HG03196 (cell line): Measurements from ENCODE around the gene HNRNPD.
"Not testable (repeated sequence)": the region's sequence is repeated elsewhere in the genome, so short reads cannot be mapped to it uniquely, and the experiment has no call there.

Experiments
- ATAC-seq: cut with Tn5 transposase; IDR thresholded peaks from one replicate; pipeline ENCODE4 v1.9.1; 2021; ENCODE audit not compliant: unreplicated experiment

The HNRNPD gene

GRCh38 chr4:82373486-82373815 lies 340 bp downstream of the HNRNPD start:
- ATAC-seq: peak; percentile 15

DNA sequence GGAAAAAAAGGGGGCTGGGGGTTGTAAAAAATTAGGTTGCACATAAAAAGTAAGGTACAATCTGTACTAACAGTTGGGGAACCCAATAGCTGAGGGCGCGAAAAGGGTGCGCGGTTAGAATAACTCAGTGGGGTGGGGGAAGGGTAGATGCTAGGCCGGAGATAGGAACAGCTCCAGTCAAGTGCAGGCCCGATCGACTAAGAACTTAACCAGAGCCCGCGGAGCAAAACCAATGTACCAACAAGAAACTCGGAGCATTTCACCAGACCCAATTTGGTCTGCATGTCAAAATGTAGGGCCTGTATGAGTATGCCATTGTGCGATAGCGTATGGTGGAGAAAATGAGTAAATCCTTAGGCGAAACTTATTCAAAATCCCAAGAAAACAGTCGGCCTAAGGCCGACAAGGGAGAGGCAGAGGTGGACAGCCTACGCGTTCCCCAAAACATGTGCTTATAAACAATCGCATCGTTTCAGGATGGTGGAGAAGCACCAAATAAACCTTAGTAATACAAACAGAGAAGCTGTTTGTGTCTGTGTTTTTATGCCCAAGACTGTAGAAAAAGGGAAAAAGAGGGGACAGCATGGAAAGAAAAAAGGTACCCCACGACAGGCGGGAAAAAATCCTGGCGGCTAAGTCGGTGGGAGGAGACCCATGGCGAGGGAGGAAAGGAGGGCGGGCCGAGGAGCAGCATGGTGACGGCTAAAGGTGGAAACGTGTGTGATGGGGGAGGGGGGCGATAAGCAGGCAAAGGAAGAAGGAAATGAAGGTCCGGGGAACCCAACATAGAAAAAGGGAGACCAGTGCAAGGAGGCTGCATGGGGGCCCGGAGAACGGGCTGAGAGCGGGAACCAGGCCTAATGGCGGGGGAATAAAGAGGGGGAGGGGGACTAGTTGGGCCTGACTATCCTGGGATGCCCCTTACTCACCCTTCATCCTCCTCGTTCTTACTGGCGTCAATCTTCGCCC lies 990 bp downstream of the HNRNPD start:
- peak; percentile 20 for ATAC-seq

- ATAC-seq: no peak
Measured at GRCh38 chr4:82371497-82371896, 2.3 kb downstream of the HNRNPD start.

DNA sequence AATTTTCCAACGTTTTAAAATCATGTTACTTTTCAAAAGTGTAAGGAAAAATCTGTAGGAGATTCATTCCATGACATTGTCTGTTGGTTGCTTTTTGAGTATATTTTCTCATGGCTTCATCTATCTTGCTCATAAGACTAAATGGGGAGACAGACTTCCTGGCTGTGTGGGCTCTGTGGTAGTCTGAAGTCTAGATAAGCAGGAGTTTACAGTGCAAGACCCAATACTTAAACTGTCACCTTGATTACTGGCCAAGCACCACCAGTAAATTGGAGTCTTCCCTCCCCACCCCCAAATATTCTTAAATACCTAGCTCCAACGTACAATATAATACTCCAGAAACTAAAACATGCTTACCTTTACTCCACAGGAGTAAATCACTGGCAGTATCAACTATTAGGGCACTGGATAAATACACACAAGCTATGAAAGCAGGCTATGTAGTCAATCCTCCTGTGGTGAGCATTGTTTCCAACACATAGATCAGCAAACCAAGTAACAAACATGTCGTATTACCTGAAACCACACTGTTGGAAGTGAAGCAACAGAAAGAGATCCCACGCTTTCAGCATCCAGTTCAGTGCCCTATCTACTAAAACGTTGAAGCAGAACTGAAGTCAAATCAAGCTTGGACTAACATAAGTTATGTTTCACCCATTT lies 6.2 kb downstream of the HNRNPD start:
- ATAC-seq: no peak

- ATAC-seq: not testable (repeated sequence)
Measured at GRCh38 chr4:82366431-82366830, 7.4 kb downstream of the HNRNPD start.

DNA sequence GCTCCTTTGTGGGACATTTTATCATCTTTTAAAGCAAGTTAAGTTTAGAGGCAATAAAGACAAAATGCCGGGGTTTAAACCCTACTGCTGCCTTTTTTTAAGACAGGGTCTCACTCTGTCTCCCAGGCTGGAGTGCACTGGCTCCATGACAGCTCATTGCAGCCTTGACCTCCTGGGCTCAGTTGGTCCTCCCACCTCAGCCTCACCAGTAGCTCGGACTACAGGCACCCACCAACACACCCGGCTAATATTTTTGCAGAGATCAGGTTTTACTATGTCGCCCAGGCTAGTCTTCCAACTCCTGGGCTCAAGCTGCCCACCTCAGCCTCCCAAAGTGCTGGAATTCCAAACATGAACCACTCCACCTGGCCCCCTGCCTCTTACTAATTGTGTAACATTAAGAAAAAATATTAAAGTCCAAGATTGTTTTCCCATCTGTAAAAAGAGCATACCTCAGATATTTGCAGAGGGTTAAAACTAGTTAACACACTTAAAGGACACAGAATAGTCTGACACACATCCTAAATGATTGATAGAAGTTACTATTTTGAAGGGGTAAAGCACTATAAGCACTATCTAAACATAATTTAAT lies 9.8 kb downstream of the HNRNPD start:
- no peak for ATAC-seq

GRCh38 chr4:82362565-82362964 lies 11.2 kb downstream of the HNRNPD start:
- ATAC-seq: no peak

GRCh38 chr4:82360298-82361177 lies 13.3 kb downstream of the HNRNPD start:
- no peak for ATAC-seq

DNA sequence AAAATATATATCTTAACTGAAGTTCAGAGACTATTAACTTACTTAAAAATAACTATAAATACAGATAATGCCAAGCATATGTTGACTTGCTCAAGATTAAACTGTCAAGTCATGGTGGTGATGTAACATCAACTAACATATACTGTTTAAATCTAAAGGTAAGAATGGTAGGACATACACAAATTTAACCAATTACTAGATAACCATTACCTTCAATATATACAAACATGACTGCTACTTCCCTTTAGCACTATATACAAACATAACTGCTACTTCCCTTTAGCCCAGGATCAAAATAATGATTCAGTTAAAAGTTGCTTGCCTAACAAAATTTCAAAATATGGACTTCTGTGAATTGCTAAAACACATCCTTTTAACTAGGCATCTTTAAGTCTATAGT lies 14.9 kb downstream of the HNRNPD start:
- no peak for ATAC-seq

DNA sequence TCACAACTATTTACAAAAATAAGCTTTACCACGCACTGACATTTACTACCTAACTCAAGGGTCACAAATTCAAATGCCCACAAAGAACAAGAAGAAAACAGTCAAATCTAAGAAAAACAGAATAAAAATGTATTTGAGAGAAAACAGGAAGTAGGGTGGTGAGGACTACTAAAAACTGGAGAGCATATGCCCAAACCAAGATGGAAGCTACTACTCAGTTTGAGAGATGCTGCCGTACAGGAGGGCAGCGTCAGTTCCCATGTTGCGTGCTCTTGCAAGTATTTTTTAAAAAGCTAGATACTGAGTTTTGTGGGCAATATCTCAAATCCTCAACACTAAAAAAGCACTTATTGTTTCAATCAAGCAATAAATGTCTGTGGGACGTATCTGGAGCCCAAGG lies 16.2 kb downstream of the HNRNPD start:
- ATAC-seq: no peak

DNA sequence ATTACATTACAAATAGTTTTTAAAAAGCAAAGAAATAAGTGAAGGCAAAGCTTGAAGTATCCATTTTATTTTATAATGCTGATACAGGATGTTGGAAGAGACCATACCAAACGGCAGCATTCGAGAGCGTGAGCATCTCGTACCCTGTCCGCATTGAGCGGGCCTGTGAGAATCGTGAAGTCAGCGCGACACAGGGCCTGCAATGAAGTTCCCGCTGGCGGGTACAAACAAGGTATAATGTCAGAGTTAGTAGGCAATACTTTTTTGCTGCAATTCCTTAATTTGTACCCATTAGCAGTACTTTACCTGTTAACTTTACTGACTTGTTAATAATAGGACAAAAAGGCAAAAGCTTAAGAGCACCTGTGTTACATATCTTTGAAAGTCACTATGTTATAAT lies 19.0 kb downstream of the HNRNPD start:
- no peak for ATAC-seq

- ATAC-seq: no peak
Measured at GRCh38 chr4:82352825-82353366, 20.9 kb downstream of the HNRNPD start.

- no peak for ATAC-seq
Measured at GRCh38 chr4:82352118-82352824, 21.5 kb downstream of the HNRNPD start.

GRCh38 chr4:82346126-82346525 lies 27.7 kb downstream of the HNRNPD start:
- no peak for ATAC-seq

GRCh38 chr4:82335043-82335442 lies 38.7 kb downstream of the HNRNPD start:
- no peak for ATAC-seq

- not testable (repeated sequence) for ATAC-seq
Measured at GRCh38 chr4:82333641-82334040, 40.1 kb downstream of the HNRNPD start.

GRCh38 chr4:82331814-82332213 lies 42.0 kb downstream of the HNRNPD start:
- ATAC-seq: no peak

GRCh38 chr4:82320351-82320750 lies 53.4 kb downstream of the HNRNPD start:
- ATAC-seq: no peak

DNA sequence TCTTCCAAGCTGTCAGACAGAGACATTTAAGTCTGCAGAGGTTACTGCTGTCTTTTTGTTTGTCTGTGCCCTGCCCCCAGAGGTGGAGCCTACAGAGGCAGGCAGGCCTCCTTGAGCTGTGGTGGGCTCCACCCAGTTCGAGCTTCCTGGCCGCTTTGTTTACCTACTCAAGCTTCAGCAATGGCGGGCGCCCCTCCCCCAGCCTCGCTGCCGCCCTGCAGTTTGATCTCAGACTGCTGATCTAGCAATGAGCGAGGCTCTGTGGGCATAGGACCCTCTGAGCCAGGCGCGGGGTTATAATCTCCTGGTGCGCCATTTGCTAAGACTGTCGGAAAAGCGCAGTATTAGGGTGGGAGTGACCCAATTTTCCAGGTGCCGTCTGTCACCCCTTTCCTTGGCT lies 70.7 kb downstream of the HNRNPD start:
- ATAC-seq: not testable (repeated sequence)
